Transverse colon (tissue), 3 donors: ENCODE measurements around the gene MRPS18A.

Source experiments
- CTCF ChIP-seq, 5 experiments: fragments of 200-600 bp in 3 of 5; fragments of 450-650 bp in 2 of 5; sonication (generic) in 3 of 5; IDR thresholded peaks; 1 replicate in 2 of 5; 2 replicates in 3 of 5; pipeline ENCODE4 v1.5.1; 2016 to 2017; ENCODE audit warnings: antibody characterized with exemption in 5 of 5, inconsistent platforms in 3 of 5, mild to moderate bottlenecking in 2 of 5, moderate library complexity in 1 of 5
- EP300 ChIP-seq: sonication (generic); formaldehyde crosslinking; IDR thresholded peaks from one replicate; pipeline ENCODE4 v1.6.1; 2017; ENCODE audit warnings: antibody characterized with exemption, low read depth

- TF ChIP-seq CTCF (IDR thresholded peaks at IDR 0.05) (no peak), EP300 (no peak)
These were observed 35.4 kb upstream of the MRPS18A start for GRCh38 chr6:43722920-43723545.
